GM12892 (cell line): ENCODE results near the gene ZFYVE28.

Experiments used
- POLR2AphosphoS5 ChIP-seq: IDR thresholded peaks from 2 replicates; pipeline ENCODE4 v1.6.1; 2011; ENCODE audit warnings: low read depth, low read length, control low read depth
- TAF1 ChIP-seq: IDR thresholded peaks from 2 replicates; pipeline ENCODE4 v1.6.1; 2011; ENCODE audit warnings: low read depth, mild to moderate bottlenecking, control low read depth, low read length, borderline replicate concordance

- TF ChIP-seq TAF1, result no peak
- TF ChIP-seq POLR2AphosphoS5, result no peak
These were observed 34.2 kb downstream of the ZFYVE28 start for GRCh38 chr4:2384245-2384644.
